GM12873 (cell line): Measurements from ENCODE around the gene DYNC2I2.

Experiments used
- CTCF ChIP-seq: IDR thresholded peaks from 2 replicates; pipeline ENCODE4 v1.5.1; 2012; ENCODE audit warnings: low read depth, mild to moderate bottlenecking, moderate library complexity, low read length, control low read depth; ENCODE audit not compliant: insufficient read depth; ENCODE audit errors: missing control alignments

DYNC2I2 gene

GRCh38 chr9:128632066-128632465 lies 24.6 kb downstream of the DYNC2I2 start:
- TF ChIP-seq CTCF = no peak

GRCh38 chr9:128631636-128632035 lies 25.0 kb downstream of the DYNC2I2 start:
- TF ChIP-seq CTCF = no peak

- TF ChIP-seq CTCF = no peak
These were observed 26.6 kb downstream of the DYNC2I2 start for GRCh38 chr9:128629852-128630545.

- no peak for TF ChIP-seq CTCF
These were observed 27.5 kb downstream of the DYNC2I2 start for GRCh38 chr9:128629136-128629535.

- TF ChIP-seq CTCF = no peak
These were observed 28.1 kb downstream of the DYNC2I2 start for GRCh38 chr9:128628471-128629048.

DNA sequence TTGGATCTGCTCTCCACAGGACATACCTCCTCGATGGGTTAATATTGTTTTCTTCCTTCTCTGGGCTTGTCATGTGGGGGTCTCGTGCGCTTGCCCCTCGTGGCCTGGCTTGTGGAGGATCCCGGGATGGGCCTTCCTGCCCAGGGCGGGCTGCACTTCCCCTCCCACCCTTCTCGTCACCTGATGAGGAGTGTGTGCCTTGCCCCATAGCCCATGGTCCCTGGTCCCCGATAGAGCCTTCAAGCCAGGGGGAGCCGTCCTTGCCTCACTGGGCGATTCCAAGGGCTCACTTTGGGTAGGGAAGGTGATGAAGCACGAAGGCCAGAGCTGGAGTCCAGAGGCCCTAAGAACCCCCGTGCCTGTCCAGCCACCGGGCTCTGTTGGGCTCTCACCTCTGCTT lies 28.7 kb downstream of the DYNC2I2 start:
- no peak for TF ChIP-seq CTCF

- TF ChIP-seq CTCF = no peak
These were observed 29.4 kb downstream of the DYNC2I2 start for GRCh38 chr9:128627127-128627715.
